HL-60 (cell line): ENCODE data around the gene IDH3G.

ENCODE experiments used
- DNase-seq, 2 experiments: peaks; one replicate each; pipeline ENCODE4 v3.0.0-alpha.2; 2010 to 2020; ENCODE audit warnings: low read depth in 1 of 2, low spot score in 1 of 2
- H3K27ac ChIP-seq: fragments of 250-450 bp; sonication (Bioruptor Pico); replicated peaks from 2 replicates; pipeline ENCODE4 v1.5.1; 2020; ENCODE audit warnings: mild to moderate bottlenecking, moderate library complexity
- H3K27me3 ChIP-seq: fragments of 250-450 bp; sonication (Bioruptor Pico); 2 replicates; pipeline ENCODE4 v1.5.1; 2021; ENCODE audit warnings: mild to moderate bottlenecking, moderate library complexity; ENCODE audit not compliant: insufficient read depth, poor library complexity, severe bottlenecking
- H3K4me3 ChIP-seq: replicated peaks from 2 replicates; pipeline ENCODE4 v1.5.1; 2011; ENCODE audit warnings: mild to moderate bottlenecking, control low read depth, low read length; ENCODE audit not compliant: insufficient read depth
- GABPA ChIP-seq: IDR thresholded peaks from 2 replicates; pipeline ENCODE4 v1.6.1; 2012; ENCODE audit warnings: low read depth
- POLR2AphosphoS5 ChIP-seq: IDR thresholded peaks from 2 replicates; pipeline ENCODE4 v1.6.1; 2012; ENCODE audit warnings: low read depth
- SPI1 ChIP-seq: IDR thresholded peaks from 2 replicates; pipeline ENCODE4 v1.6.1; 2012; ENCODE audit warnings: low read depth, mild to moderate bottlenecking, borderline replicate concordance
- TF ChIP-seq, protein P1 (sequence below): IDR thresholded peaks from one replicate; pipeline ENCODE4 v1.5.1; 2011; ENCODE audit warnings: low read length, control low read depth, inconsistent platforms; ENCODE audit not compliant: insufficient read depth
- TF ChIP-seq, protein P2 (sequence below): IDR thresholded peaks from 2 replicates; pipeline ENCODE4 v1.6.1; 2012; ENCODE audit warnings: low read depth; ENCODE audit not compliant: insufficient replicate concordance

IDH3G gene

DNA sequence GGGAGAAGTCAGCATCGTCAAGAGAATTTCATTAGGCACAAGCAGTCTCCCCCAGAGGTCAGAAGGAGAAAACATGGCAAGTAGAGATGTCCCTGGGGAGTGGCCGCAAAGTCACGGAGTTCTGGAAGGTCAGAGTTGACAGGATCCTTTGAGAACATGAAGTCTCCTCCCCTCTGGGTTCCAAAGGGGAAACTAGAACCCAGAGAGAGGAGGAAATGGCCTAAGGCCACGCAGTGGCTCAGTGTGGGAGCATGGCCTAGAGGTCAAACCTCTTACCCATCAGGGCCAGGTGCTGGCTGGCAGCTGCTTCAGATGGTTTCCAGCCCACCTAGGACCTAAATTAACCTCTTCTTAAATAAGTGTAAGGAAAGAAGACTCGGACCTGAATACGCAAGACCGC is 884 bp downstream of the IDH3G start:
- no peak for DNase-seq
- no peak for TF ChIP-seq GABPA
- TF ChIP-seq, protein P1, sequence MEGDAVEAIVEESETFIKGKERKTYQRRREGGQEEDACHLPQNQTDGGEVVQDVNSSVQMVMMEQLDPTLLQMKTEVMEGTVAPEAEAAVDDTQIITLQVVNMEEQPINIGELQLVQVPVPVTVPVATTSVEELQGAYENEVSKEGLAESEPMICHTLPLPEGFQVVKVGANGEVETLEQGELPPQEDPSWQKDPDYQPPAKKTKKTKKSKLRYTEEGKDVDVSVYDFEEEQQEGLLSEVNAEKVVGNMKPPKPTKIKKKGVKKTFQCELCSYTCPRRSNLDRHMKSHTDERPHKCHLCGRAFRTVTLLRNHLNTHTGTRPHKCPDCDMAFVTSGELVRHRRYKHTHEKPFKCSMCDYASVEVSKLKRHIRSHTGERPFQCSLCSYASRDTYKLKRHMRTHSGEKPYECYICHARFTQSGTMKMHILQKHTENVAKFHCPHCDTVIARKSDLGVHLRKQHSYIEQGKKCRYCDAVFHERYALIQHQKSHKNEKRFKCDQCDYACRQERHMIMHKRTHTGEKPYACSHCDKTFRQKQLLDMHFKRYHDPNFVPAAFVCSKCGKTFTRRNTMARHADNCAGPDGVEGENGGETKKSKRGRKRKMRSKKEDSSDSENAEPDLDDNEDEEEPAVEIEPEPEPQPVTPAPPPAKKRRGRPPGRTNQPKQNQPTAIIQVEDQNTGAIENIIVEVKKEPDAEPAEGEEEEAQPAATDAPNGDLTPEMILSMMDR = no peak
- TF ChIP-seq POLR2AphosphoS5 = no peak
- no peak for TF ChIP-seq SPI1
- peak overlapping the region; percentile 61 for H3K4me3 ChIP-seq
- H3K27ac ChIP-seq = peak overlapping the region; percentile 97
- H3K27me3 ChIP-seq = no peaks in the 10 kb centered on the region

DNA sequence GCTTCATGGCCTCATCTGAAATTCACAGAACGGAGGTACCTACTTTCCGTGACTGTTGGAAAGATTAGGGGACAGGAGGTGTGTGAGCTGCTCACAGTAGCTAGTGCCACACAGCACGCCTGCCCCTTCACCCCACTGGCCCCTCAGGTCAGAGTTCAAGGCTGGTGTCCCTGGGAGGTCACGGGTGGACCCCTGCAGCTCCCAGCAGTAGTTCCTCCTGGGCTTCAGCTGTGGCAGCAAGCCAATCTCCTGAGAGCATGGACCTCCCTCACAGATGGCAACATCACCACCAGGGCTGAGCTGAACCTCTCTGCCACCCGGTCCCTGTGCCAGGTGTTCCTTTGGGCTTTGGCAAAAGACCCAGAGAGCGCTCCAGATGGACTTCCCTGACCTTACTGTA is 1.8 kb downstream of the IDH3G start:
- no peak for DNase-seq
- H3K4me3 ChIP-seq = no peak overlapping the region
- no peaks in the 10 kb centered on the region for H3K27me3 ChIP-seq
- no peak overlapping the region for H3K27ac ChIP-seq
- TF ChIP-seq POLR2AphosphoS5 (no peak), GABPA (no peak), SPI1 (no peak)

DNA sequence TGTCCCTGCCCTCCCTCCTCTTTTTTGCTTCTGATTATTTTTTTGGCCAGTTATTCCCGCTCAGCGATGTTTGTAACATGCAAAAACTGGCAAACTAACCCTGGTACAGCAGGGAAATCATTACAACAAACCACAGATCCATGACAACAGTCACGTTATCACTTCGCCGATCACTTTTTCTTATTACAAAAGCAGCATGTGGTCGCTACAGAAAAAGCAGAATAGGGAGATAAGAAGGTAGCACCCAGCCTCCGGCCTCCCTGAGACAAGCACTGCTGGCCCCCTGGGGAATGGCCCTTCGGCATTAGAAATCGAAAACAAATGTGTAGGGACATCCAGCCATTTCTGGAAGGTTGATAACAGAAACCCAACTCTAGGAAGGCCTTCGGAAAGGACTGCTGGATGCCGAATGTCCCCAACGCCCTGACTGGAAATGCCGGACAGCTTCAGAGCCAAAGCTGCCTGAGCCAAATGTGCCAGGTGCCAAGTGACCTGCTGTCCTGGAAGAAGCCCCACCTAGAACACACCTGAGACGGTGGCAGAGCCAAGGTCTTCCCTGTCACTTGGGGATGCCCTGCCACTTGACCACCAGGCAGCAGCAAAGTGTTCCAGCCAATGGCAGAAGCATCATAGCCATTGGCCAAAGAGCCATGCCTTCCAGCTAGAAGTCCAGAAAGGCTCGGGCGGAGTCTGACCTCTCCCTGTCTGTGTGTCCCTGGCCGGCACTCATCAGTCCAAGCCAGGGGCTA is 2.9 kb downstream of the IDH3G start:
- H3K27me3 ChIP-seq = no peaks in the 10 kb centered on the region
- TF ChIP-seq POLR2AphosphoS5 = no peak
- no peak for TF ChIP-seq GABPA
- TF ChIP-seq, protein P1 = no peak
- TF ChIP-seq, protein P2, sequence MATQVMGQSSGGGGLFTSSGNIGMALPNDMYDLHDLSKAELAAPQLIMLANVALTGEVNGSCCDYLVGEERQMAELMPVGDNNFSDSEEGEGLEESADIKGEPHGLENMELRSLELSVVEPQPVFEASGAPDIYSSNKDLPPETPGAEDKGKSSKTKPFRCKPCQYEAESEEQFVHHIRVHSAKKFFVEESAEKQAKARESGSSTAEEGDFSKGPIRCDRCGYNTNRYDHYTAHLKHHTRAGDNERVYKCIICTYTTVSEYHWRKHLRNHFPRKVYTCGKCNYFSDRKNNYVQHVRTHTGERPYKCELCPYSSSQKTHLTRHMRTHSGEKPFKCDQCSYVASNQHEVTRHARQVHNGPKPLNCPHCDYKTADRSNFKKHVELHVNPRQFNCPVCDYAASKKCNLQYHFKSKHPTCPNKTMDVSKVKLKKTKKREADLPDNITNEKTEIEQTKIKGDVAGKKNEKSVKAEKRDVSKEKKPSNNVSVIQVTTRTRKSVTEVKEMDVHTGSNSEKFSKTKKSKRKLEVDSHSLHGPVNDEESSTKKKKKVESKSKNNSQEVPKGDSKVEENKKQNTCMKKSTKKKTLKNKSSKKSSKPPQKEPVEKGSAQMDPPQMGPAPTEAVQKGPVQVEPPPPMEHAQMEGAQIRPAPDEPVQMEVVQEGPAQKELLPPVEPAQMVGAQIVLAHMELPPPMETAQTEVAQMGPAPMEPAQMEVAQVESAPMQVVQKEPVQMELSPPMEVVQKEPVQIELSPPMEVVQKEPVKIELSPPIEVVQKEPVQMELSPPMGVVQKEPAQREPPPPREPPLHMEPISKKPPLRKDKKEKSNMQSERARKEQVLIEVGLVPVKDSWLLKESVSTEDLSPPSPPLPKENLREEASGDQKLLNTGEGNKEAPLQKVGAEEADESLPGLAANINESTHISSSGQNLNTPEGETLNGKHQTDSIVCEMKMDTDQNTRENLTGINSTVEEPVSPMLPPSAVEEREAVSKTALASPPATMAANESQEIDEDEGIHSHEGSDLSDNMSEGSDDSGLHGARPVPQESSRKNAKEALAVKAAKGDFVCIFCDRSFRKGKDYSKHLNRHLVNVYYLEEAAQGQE = no peak
- no peak for TF ChIP-seq SPI1
- H3K27ac ChIP-seq = no peak overlapping the region
- DNase-seq = no peak
- no peak overlapping the region for H3K4me3 ChIP-seq

DNA sequence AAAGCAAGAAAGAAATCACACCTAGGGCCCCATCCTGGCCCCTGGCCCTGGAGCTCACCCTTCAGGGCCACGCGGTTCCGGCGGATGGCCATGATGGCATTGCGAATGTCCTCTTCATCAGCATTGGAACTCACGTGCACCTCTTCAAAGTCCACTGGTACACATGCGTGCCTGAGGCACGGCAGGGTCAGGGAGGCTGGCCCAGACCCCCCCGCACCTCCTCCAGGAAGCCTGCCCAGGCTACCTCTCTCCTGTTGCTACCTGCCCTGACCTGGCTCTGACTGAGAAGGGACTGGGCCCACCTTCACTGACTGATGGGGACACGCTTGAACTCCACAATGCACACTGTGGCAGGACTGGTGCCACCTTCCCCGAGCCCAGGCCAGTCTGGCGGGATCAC is 4.5 kb downstream of the IDH3G start:
- no peaks in the 10 kb centered on the region for H3K27me3 ChIP-seq
- no peak for DNase-seq
- H3K27ac ChIP-seq = no peak overlapping the region
- no peak overlapping the region for H3K4me3 ChIP-seq
- TF ChIP-seq SPI1 (no peak), GABPA (no peak), POLR2AphosphoS5 (no peak)
- TF ChIP-seq, protein P2 = no peak
- TF ChIP-seq, protein P1 = no peak
